GM19397 (cell line): ENCODE measurements around the gene PSMC3.

Source experiments
- ATAC-seq: cut with Tn5 transposase; IDR thresholded peaks from one replicate; pipeline ENCODE4 v1.9.1; 2021; ENCODE audit warnings: mild to moderate bottlenecking, moderate library complexity; ENCODE audit not compliant: unreplicated experiment

Gene PSMC3

DNA sequence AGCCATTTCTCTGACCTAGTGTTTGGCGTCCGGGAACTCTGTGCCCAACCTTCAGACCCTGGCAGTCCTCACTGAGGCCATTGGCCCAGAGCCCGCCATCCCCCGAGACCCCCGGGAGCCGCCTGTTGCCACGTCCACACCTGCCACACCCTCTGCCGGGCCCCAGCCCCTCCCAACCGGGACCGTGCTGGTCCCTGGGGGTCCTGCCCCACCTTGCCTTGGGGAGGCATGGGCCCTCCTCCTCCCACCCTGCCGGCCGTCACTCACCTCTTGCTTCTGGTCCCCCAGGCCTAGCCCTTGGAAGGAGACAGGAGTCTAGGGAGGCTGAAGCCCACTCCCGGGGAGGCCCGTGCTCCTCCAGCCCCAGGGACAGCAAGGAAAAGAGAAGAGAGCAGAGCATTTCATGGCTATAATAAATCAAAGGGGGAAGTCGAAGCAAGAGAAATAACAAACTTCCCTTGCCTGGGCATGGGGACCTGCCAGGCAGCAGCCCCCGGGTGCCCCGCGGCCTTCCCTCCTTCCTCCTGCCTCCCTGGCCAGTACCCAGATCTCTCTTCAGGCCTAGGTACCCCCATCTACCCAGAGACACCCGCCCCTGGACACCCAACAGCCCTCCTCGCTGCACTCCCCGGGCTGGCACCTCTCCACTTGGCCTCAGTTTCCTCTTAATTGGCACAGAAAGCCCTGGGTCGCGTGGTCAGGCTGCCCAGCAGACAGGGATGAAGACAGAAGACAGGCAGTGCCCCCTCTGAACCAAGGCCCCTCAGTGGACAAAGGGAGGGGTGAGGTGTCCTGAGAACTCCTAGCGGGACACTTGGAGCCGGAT, 30.8 kb downstream of the PSMC3 start:
- no peak for ATAC-seq

GRCh38 chr11:47394322-47395222, 31.7 kb downstream of the PSMC3 start:
- peak; percentile 68 for ATAC-seq

GRCh38 chr11:47394050-47394321, 32.3 kb downstream of the PSMC3 start:
- no peak for ATAC-seq

DNA sequence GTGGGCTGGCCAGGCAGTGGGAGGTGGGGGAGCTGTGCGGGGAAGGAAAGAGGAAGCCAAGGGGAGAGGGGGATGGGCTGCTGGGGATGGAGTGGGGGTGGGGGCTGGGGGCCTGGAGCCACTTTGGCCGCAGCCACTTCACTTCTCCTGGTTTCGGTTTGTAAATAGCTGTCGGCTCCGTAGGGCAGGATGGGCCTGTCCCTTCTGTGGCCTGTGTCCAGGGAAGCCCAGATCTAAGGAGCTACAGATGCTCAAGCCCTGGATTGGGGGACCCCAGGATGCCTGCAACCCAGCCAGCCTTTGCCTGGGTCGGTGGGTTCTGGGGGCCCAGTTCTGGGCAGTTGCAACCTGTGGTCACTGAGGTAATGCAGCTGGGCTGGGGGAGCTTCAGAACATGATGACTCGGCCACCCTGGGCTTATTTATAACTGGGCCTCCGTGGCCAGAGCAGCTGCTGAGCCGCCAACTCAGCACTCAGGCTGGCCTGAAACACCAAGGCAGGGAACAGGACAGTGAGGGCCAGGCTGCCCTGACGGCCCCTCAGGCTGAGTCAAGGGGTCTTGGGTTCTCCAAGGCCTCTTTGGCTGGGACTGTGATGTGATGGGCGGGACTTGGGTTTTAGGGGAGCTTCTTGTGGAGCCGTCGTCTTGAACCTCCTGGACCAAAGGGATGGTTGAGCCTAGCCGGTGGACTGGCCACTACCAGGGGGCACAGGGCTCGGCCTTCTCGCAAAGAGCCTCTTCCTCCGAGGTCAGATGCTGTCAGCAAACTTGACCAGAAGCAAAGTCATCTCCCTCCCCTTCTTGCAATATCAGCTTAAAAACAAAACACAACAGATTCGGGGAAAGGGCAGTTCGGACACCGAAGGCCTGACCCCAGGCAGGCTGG, 32.8 kb downstream of the PSMC3 start:
- ATAC-seq: no peak

- ATAC-seq: no peak
Measured at GRCh38 chr11:47392546-47393162, 33.6 kb downstream of the PSMC3 start.

DNA sequence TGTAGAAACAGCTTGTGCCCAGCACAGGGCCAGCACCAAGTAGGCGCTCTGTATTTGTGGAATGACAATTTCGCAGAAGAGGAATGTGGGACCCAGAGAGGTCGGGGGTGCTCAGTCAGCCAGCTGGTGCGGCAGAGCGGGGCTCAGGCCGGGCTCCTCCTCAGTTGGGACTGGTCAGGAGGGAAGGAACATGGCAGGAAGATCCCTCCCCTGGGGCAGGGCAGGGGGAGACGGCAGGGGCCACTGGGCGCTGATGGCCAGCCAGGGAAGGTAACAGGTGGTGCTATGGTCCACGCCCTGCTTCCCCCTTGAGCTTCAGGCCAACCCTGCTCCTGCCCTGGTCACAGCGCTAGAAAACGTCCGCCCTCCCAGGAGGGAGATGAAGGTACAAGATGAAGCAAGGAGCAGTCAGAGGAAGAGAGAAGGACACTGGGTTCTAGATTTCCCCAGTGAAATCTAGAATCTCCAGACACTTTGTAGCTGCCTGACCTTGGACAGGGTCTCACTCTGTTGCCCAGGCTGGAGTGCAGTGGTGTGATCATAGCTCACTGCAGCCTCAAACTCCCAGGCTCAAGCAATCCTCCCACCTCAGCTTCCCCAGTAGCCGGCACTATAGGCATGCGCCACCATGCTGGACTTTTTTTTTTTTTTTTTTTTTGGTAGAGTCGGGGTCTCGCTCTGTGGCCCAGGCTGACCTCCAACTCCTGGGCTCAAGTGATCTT, 34.4 kb downstream of the PSMC3 start:
- no peak for ATAC-seq

DNA sequence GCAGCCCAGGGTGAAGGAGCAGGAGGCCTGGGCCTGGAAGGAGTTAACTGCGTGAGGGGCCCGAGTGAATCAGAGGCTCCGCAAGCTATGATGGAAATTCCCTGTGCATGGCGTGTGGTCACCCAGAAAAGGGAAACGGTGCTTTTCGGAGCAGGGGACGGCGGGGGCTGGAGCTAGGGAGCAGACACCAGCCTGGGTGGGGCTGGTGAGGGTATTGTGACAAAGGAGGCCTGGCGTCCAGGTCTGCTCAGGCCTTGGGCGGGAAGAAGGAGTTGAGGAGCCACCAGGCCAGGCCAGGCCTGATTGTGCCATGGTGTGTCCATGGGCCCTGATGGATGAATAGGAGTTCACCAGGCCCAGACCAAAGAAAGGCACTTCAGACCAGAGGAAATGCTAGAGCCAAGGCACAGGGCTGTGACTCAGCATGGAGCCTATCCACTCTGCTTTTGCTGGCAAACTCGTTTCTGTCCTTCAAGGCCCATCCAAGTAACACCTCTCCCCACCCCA, 35.1 kb downstream of the PSMC3 start:
- no peak for ATAC-seq

GRCh38 chr11:47390422-47390760, 35.8 kb downstream of the PSMC3 start:
- no peak for ATAC-seq

GRCh38 chr11:47389577-47390421, 36.4 kb downstream of the PSMC3 start:
- no peak for ATAC-seq

DNA sequence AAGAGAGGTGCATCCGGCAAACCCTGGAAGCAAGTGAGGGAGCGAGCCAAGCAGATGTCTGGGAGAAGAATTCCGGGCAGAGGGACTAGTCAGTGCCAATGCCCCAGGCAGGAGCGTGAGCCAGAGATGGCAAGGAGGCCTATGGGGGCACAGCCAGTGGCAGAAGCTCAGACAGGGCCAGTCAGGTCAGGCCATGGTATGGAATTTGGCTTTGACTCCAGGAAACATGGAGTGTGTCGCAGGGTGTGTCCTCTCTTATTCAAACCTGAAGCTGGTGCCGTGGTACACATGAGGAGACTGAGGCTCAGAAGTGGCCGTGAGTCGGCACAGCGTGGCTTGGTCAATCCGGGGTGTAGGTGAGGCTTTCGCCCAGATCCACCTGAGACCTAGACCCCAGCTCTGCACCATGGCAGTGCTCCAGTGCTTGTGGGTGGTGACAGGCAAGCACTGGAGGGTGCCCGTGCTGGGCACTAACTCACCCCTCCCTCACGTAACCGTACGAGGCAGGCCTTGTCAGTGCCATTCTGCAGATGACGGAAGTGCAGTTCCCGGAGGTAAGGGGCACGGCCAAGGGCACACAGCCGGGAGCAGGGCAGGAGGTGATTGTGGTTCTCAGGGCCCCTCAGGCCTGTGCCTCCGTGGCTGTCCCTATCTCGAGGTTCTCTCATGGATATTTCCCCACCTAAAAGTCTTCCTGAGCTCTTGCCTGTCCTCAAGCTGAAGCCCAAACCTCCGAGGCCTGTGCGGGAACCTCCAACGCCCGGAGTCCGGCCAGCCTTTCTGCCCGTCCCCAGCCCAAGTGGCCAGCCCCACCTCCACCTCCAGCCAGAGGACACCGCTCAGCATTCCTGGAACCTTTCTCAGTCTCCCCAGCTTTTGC, 37.3 kb downstream of the PSMC3 start:
- ATAC-seq: no peak

GRCh38 chr11:47387944-47388696, 38.1 kb downstream of the PSMC3 start:
- no peak for ATAC-seq

DNA sequence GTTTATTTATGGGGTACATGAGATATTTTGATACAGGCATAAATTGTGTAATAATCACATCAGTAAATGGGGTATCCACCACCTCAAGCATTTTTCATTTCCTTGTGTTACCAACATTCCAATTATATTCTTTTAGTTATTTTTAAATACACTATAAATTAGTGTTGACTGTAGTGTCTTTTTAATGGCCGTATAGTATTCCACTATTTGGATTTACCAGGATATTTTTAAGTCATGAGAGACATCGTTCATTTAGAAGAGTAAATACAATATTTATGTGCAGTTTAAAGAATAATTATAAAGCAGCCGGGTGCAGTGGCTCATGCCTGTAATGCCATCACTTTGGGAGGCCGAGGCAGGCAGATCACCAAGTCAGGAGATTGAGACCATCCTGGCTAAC, 41.7 kb downstream of the PSMC3 start:
- ATAC-seq: no peak

GRCh38 chr11:47383071-47383470, 43.2 kb downstream of the PSMC3 start:
- ATAC-seq: no peak

DNA sequence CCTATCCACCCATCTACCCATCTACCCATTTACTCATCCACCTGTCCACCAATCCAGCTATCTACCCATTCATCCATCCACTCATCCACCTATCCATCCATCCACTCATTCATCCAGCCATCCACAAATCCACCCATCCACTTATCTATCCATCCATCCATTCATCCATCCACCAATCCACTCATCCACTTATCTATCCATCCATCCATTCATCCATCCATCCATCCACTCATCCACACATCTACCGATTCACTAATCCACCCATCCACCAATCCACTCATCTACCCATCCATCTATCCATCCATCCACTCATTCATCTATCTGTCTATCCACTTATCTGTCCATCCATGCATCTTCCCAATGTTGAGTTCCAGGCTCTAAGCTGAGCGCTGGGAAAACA, 46.2 kb downstream of the PSMC3 start:
- no peak for ATAC-seq

DNA sequence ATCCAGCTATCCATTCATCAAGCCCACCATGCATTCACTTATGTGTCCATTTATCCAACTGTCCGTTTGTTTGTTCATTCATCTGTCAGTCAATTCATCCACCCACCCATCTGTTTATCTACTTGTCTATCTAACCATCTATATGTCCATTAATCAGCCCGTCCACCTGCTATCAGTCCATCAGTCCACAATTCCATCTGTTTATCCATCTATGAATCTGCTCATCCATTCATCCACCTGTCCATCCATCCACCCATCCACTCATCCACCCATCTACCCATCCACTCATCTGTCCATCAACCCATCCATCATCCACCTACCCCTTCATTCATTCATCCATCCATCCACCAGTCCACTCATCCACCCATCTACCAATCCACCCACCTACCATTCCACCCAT, 46.9 kb downstream of the PSMC3 start:
- ATAC-seq: no peak

DNA sequence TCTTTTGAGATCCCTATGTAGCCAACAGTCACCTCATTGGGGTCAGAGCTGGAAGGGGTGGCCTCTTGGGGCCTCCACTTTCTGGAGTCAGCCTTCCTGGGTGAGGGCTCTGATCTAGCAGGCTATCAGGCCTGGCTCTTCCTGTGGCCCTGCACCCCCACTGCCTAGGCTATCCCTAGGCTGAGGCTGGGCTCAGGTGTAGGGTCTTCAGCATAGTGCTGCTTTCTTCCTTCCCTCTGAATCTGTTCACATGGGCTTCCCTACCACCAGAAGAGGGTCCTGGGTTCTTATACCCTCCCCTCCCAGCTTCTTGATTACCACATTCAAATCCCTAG, 47.4 kb downstream of the PSMC3 start:
- peak; percentile 3 for ATAC-seq

DNA sequence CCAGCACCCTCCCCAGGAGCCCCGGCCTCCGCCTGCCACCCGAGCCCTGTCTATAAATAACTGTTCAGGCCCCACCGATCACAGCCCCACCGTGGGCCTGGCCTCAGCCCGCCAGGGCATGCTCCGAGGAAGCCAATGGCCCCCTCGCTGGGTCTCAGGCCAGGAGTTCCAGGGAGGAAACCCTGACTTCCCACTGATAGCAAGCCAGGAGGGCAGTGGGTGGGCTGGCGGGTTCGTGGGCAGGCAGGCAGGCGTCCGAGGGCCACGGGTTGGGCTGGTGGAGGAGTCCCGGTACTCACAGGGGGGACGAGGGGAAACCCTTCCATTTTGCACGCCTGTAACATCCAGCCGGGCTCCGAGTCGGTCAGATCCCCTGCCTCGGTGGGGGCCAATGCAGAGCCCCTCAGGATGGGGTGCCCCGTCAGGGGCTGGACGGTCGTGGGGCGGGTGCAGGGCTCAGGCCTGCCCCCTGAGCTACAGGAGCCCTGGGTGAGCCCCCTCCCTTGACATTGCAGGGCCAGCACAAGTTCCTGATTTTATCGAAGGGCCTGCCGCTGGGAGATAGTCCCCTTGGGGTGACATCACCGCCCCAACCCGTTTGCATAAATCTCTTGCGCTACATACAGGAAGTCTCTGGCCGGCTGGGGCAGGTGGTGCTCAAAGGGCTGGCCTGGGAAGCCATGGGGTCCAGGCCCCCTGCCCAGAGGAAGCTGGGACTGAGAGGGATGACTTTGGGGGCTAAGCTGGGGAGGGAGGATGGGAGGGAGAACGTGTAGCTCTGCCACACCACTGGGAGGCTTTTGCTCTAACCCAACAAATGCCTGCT, 48.0 kb downstream of the PSMC3 start, which contains the start of gene SPI1:
Gene SPI1, minus strand, starts transcription at position 538 of the 826 bp plus-strand sequence. Its CDS starts 194 bp downstream, at position 344.
- peak; percentile 79 for ATAC-seq
